ENCODE measurements around the gene POC1B. TPM values are rescaled to one million over a fixed set of nuclear protein-coding genes. Genes with fewer than 3 reads are reported as not detected.

Gene POC1B
- total RNA-seq, 1 donor from 2014 or later: 15.8 TPM

GRCh38 chr12:89421092-89421835 is 104.6 kb downstream of the POC1B start:
- Histone ChIP-seq H3K4me3 (no peak overlapping the region), H3K4me1 (peaks cover 11% of the 10 kb centered on the region), H3K27ac (no peak overlapping the region), H3K36me3 (no peaks in the 10 kb centered on the region), H3K9me3 (no peaks in the 10 kb centered on the region), H3K27me3 (no peaks in the 10 kb centered on the region)
- no peak for DNase-seq
- ATAC-seq: no peak
- TF ChIP-seq, protein P1, sequence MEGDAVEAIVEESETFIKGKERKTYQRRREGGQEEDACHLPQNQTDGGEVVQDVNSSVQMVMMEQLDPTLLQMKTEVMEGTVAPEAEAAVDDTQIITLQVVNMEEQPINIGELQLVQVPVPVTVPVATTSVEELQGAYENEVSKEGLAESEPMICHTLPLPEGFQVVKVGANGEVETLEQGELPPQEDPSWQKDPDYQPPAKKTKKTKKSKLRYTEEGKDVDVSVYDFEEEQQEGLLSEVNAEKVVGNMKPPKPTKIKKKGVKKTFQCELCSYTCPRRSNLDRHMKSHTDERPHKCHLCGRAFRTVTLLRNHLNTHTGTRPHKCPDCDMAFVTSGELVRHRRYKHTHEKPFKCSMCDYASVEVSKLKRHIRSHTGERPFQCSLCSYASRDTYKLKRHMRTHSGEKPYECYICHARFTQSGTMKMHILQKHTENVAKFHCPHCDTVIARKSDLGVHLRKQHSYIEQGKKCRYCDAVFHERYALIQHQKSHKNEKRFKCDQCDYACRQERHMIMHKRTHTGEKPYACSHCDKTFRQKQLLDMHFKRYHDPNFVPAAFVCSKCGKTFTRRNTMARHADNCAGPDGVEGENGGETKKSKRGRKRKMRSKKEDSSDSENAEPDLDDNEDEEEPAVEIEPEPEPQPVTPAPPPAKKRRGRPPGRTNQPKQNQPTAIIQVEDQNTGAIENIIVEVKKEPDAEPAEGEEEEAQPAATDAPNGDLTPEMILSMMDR (IDR thresholded peaks at IDR 0.05): peak; percentile 16
- intact Hi-C loops (cut with DNase I): no loop called here

- TF ChIP-seq, protein P1 (IDR thresholded peaks at IDR 0.05): no peak
- no peak for DNase-seq
Observed at GRCh38 chr12:89418228-89418910, 107.5 kb downstream of the POC1B start.

DNA sequence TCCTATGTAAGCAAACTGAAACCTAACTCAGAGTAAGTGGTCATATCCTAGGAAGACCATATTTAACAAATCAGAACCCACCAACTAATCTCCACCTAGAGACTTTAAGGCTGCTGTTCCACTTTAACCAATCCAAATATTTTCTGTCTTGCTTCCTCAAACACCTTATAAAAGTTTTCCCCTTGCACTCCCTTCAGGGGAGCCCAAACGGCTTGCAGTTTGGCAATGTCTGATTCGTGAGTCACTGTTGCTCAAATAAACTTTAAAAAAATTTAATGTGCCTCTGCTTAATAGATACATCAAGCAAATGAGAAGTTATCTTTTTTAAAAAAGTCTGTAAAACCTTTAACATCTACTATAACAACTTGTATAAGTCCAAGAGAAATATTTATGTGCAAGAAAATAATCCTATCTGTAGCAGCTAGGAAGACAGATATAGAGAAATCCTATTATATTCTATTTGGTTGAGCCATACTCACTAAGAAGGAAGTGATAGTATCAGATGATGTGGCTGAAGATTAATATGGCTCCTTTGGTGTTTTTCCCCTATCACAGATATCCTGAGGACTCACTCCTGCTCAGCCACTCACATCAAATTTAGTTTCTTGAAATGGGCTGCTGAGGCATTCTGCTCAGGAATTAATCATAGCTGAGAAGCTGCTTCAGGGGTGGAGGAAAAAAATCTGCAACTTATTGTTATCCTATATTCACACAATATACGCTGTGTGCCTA is 108.4 kb downstream of the POC1B start:
- peak overlapping the region; percentile 21 for H3K27ac ChIP-seq
- no peak overlapping the region for H3K4me3 ChIP-seq
- DNase-seq (no peak), ATAC-seq (peak; percentile 67)
- H3K27me3 ChIP-seq: no peaks in the 10 kb centered on the region
- H3K4me1 ChIP-seq: peaks cover 11% of the 10 kb centered on the region
- TF ChIP-seq, protein P1 (IDR thresholded peaks at IDR 0.05): no peak
- H3K36me3 ChIP-seq: no peaks in the 10 kb centered on the region
- intact Hi-C loops (cut with DNase I): no loop called here
- no peaks in the 10 kb centered on the region for H3K9me3 ChIP-seq

More at GRCh38 chr12:89418228-89418910, 107.5 kb downstream of the POC1B start:
- peak; percentile 86 for ATAC-seq
- Histone ChIP-seq H3K27me3 (no peaks in the 10 kb centered on the region), H3K4me1 (peaks cover 11% of the 10 kb centered on the region), H3K36me3 (no peaks in the 10 kb centered on the region), H3K9me3 (no peaks in the 10 kb centered on the region), H3K27ac (no peak overlapping the region), H3K4me3 (no peak overlapping the region)
- intact Hi-C loops (cut with DNase I): no loop called here

DNA sequence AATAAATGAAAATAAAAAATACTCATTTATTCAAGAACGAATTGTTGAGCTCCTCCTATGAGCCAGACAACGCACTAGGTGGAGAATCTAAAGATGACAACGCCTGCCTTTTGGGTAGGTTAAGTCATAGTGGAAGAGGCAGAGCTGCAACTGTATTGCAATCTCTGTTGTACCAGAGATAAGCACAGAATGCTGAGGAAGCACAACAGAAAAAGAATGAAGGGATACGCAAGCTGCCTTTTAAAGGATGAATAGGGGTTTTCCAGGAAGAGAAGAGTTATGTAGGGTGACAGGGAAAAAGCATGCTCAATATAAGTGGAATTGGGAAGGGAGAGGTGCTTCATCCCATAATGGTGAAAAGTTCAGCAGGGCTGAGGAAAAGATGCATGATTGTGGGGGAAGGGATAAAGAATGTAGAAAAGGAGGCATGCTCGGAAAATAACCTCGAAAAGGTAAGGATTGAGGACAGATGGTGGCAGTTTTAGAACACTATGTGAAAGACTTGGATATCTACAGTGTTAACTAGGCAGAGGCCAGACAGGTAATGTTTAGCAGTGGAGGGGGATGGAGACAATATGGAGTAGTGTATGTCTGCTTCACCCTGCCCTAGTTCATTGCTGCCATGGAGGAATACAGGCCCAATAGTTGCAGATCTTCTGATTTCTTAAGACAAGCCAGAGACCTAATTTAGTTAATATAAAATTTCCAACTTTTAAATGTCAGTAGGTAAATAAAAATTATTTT is 109.6 kb downstream of the POC1B start:
- Histone ChIP-seq H3K27me3 (no peaks in the 10 kb centered on the region), H3K9me3 (no peaks in the 10 kb centered on the region), H3K36me3 (no peaks in the 10 kb centered on the region), H3K27ac (no peak overlapping the region), H3K4me3 (no peak overlapping the region), H3K4me1 (peaks cover 11% of the 10 kb centered on the region)
- intact Hi-C loops (cut with DNase I): no loop called here
- no peak for ATAC-seq
- TF ChIP-seq, protein P1 (IDR thresholded peaks at IDR 0.05): no peak
- no peak for DNase-seq

DNA sequence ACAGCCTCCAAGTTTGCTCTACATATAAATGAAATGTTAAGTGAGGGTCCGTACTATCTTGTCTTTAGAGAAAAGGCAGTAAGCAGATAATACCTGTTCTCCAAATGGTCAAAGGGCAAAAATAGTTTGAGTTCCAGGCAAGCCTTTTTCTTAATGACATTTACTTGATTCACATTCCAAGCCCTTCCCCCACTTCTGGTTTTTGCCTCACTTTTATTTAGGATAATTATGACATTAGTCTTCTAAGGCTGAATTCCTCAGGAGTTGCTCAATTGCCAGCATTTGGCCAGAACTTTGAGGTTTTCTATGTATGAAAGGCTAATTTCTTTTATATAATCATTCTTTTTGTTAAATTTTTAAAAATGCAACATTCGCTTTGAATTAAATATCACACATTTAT is 111.0 kb downstream of the POC1B start:
- no peak for ATAC-seq
- DNase-seq: no peak
- intact Hi-C loops (cut with DNase I): no loop called here
- H3K4me1 ChIP-seq: peaks cover 11% of the 10 kb centered on the region
- H3K9me3 ChIP-seq: no peaks in the 10 kb centered on the region
- TF ChIP-seq, protein P1 (IDR thresholded peaks at IDR 0.05): no peak
- H3K36me3 ChIP-seq: no peaks in the 10 kb centered on the region
- H3K27ac ChIP-seq: no peak overlapping the region
- no peaks in the 10 kb centered on the region for H3K27me3 ChIP-seq
- H3K4me3 ChIP-seq: no peak overlapping the region

Data from upper lobe of right lung (tissue), 1 donor.